ENCODE results near the gene AKAP13.
"Not testable (repeated sequence)": the region's sequence is repeated elsewhere in the genome, so short reads cannot be mapped to it uniquely, and the experiment has no call there.

AKAP13 gene

GRCh38 chr15:85480923-85481322, 100.5 kb downstream of the AKAP13 start:
- H3K4me3 ChIP-seq (ENCODE audit: low read depth, low read length) = no peak overlapping the region
- no peaks in the 10 kb centered on the region for H3K9me3 ChIP-seq (ENCODE audit: control insufficient read depth, insufficient read depth, low read depth, low read length)
- H3K4me1 ChIP-seq (ENCODE audit: control insufficient read depth, insufficient read depth, low read length) = peaks cover 16% of the 10 kb centered on the region
- ChIA-PET POLR2A (no interaction called here), CTCF (no interaction called here)
- no peak for TF ChIP-seq ZNF274 (IDR thresholded peaks at IDR 0.05; ENCODE audit: low read length)
- no peak for TF ChIP-seq ZNF274 (tag by site-specific recombination; IDR thresholded peaks at IDR 0.05; ENCODE audit: borderline replicate concordance)
- no peak for TF ChIP-seq ZNF629 (tag by site-specific recombination; IDR thresholded peaks at IDR 0.05)
- no peak for TF ChIP-seq PBX3 (CRISPR knock-in tag; IDR thresholded peaks at IDR 0.05)
- no peak for TF ChIP-seq OSR2 (tag by site-specific recombination; IDR thresholded peaks at IDR 0.05)
- no peak for TF ChIP-seq ZNF221 (tag by site-specific recombination; IDR thresholded peaks at IDR 0.05; ENCODE audit: borderline replicate concordance)
- TF ChIP-seq ZNF792 (tag by site-specific recombination; IDR thresholded peaks at IDR 0.05) = no peak
- no peak for TF ChIP-seq ZNF211 (tag by site-specific recombination; IDR thresholded peaks at IDR 0.05; ENCODE audit: low read depth)
- TF ChIP-seq ZBTB11 (tag by site-specific recombination; conservative IDR thresholded peaks at IDR 0.05; ENCODE audit: low read depth) = no peak
- TF ChIP-seq ZBTB26 (tag by site-specific recombination; optimal IDR thresholded peaks at IDR 0.05) = no peak
- no peak for TF ChIP-seq ZNF530 (tag by site-specific recombination; IDR thresholded peaks at IDR 0.05; ENCODE audit: low read depth)
- TF ChIP-seq ZNF354C (tag by site-specific recombination; IDR thresholded peaks at IDR 0.05; ENCODE audit: borderline replicate concordance, low read depth) = no peak
- TF ChIP-seq ZNF610 (tag by site-specific recombination; IDR thresholded peaks at IDR 0.05; ENCODE audit: borderline replicate concordance) = no peak
- no peak for TF ChIP-seq ZNF223 (tag by site-specific recombination; IDR thresholded peaks at IDR 0.05)
- TF ChIP-seq ZNF843 (tag by site-specific recombination; IDR thresholded peaks at IDR 0.05) = no peak
- no peak for TF ChIP-seq ELK4 (IDR thresholded peaks at IDR 0.05; ENCODE audit: borderline replicate concordance, low read depth, low read length)
- TF ChIP-seq ZNF398 (tag by site-specific recombination; IDR thresholded peaks at IDR 0.05) = no peak
- TF ChIP-seq ZNF596 (tag by site-specific recombination; IDR thresholded peaks at IDR 0.05) = no peak
- TF ChIP-seq ZNF518A (tag by site-specific recombination; conservative IDR thresholded peaks at IDR 0.05; ENCODE audit: low read depth) = no peak
- no peaks in the 10 kb centered on the region for H3K36me3 ChIP-seq (ENCODE audit: control insufficient read depth in 2 of 2, insufficient read depth in 1 of 2, low read length in 2 of 2)
- no peak overlapping the region for H3K27ac ChIP-seq (ENCODE audit: extremely low read depth, low read depth, low read length)

- H3K27ac ChIP-seq (ENCODE audit: extremely low read depth, low read depth, low read length); CTCF ChIA-PET; POLR2A ChIA-PET; H3K4me3 ChIP-seq (ENCODE audit: low read depth, low read length); H3K9me3 ChIP-seq (ENCODE audit: control insufficient read depth, insufficient read depth, low read depth, low read length); H3K36me3 ChIP-seq (ENCODE audit: control insufficient read depth in 2 of 2, insufficient read depth in 1 of 2, low read length in 2 of 2): not testable (repeated sequence)
- H3K4me1 ChIP-seq (ENCODE audit: control insufficient read depth, insufficient read depth, low read length) = peaks cover 16% of the 10 kb centered on the region
Observed at GRCh38 chr15:85481543-85481942, 101.1 kb downstream of the AKAP13 start.

Data from HEK293 (cell line).